ENCODE data around the gene SMAGP.

SMAGP gene

GRCh38 chr12:51202718-51203117, 67.5 kb downstream of the SMAGP start:
- DNase-seq = no peak
- in situ Hi-C loops (cut with MboI; ENCODE audit: low pct_unique_long_range_greater_than_20kb, low sequenced_read_pairs) = no loop called here

- in situ Hi-C loops (cut with MboI; ENCODE audit: low pct_unique_long_range_greater_than_20kb, low sequenced_read_pairs) = no loop called here
- DNase-seq = no peak
These were observed 69.4 kb downstream of the SMAGP start for GRCh38 chr12:51200806-51201205.

- no peak for DNase-seq
- in situ Hi-C loops (cut with MboI; ENCODE audit: low pct_unique_long_range_greater_than_20kb, low sequenced_read_pairs) = no loop called here
These were observed 70.1 kb downstream of the SMAGP start for GRCh38 chr12:51200156-51200555.

GRCh38 chr12:51199366-51199945, 70.8 kb downstream of the SMAGP start:
- in situ Hi-C loops (cut with MboI; ENCODE audit: low pct_unique_long_range_greater_than_20kb, low sequenced_read_pairs) = no loop called here
- no peak for DNase-seq

- DNase-seq = no peak
- in situ Hi-C loops (cut with MboI; ENCODE audit: low pct_unique_long_range_greater_than_20kb, low sequenced_read_pairs) = no loop called here
These were observed 71.4 kb downstream of the SMAGP start for GRCh38 chr12:51198568-51199365.

- no peak for DNase-seq
- in situ Hi-C loops (cut with MboI; ENCODE audit: low pct_unique_long_range_greater_than_20kb, low sequenced_read_pairs) = no loop called here
These were observed 72.3 kb downstream of the SMAGP start for GRCh38 chr12:51197736-51198567.

GRCh38 chr12:51196547-51196946, 73.7 kb downstream of the SMAGP start:
- in situ Hi-C loops (cut with MboI; ENCODE audit: low pct_unique_long_range_greater_than_20kb, low sequenced_read_pairs) = no loop called here

GRCh38 chr12:51195841-51196240, 74.4 kb downstream of the SMAGP start:
- DNase-seq = no peak
- in situ Hi-C loops (cut with MboI; ENCODE audit: low pct_unique_long_range_greater_than_20kb, low sequenced_read_pairs) = no loop called here

More at GRCh38 chr12:51196547-51196946, 73.7 kb downstream of the SMAGP start:
- no peak for DNase-seq

Measured in KBM-7 (cell line).